ENCODE data around the gene ICAM1.

GRCh38 chr19:10269333-10270179 is 1.4 kb upstream of the ICAM1 start:
- TF ChIP-seq POLR2AphosphoS5 (IDR thresholded peaks at IDR 0.05; ENCODE audit: low read depth, low read length) = no peak
- TF ChIP-seq SIN3A (IDR thresholded peaks at IDR 0.05; ENCODE audit: borderline replicate concordance, insufficient read depth, low read length) = no peak
- TF ChIP-seq TAF1 (IDR thresholded peaks at IDR 0.05; ENCODE audit: borderline replicate concordance, insufficient read depth, low read length) = no peak
- no peak for TF ChIP-seq REST (IDR thresholded peaks at IDR 0.05; ENCODE audit: insufficient read depth in 1 of 2, low read depth in 2 of 2, low read length in 2 of 2)
- no peak for TF ChIP-seq FOXP2 (optimal IDR thresholded peaks at IDR 0.05; ENCODE audit: borderline replicate concordance, extremely low read depth, extremely low read length, insufficient read depth)

All from PFSK-1 (cell line).